Heart right ventricle (tissue), 16 donors: ENCODE measurements around the gene ZNRD2. TPM values are rescaled to one million over a fixed set of nuclear protein-coding genes. Genes with fewer than 3 reads are reported as not detected.

ENCODE experiments used
- ATAC-seq, 8 donors: fragments of 200-7000 bp; cut with Tn5 transposase; one replicate each; pipeline ENCODE4 v1.9.1; 2020; ENCODE audit warnings: mild to moderate bottlenecking in 8 of 8, moderate library complexity in 8 of 8, moderate number of reproducible peaks in 1 of 8
- DNase-seq, 2 donors: peaks; one replicate each; pipeline ENCODE4 v3.0.0-alpha.2; 2020
- H3K27ac ChIP-seq, 10 donors: fragments of 200-600 bp; sonication (generic) in 2 of 10; one replicate each; pipeline versions ENCODE4 v1.5.0 to v1.8.0; 2020 to 2022; ENCODE audit warnings: mild to moderate bottlenecking in 3 of 10
- H3K27me3 ChIP-seq, 7 donors: fragments of 200-600 bp; one replicate each; pipeline ENCODE4 v1.8.0; 2021 to 2022; ENCODE audit warnings: mild to moderate bottlenecking in 2 of 7
- H3K36me3 ChIP-seq, 9 donors: fragments of 200-600 bp; sonication (generic) in 1 of 9; one replicate each; pipeline versions ENCODE4 v1.5.0 to v1.8.0; 2020 to 2022; ENCODE audit warnings: mild to moderate bottlenecking in 2 of 9
- H3K4me1 ChIP-seq, 9 donors: fragments of 200-600 bp; sonication (generic) in 1 of 9; one replicate each; pipeline versions ENCODE4 v1.5.0 to v1.8.0; 2020 to 2022; ENCODE audit warnings: mild to moderate bottlenecking in 4 of 9
- H3K4me3 ChIP-seq, 10 donors: fragments of 200-600 bp; sonication (generic) in 2 of 10; one replicate each; pipeline versions ENCODE4 v1.5.0 to v1.8.0; 2020 to 2022; ENCODE audit warnings: mild to moderate bottlenecking in 7 of 10, moderate library complexity in 2 of 10
- H3K9me3 ChIP-seq, 11 donors: fragments of 200-600 bp in 10 of 11; sonication (generic) in 2 of 11; one replicate each; pipeline versions ENCODE4 v1.5.0 to v1.8.0; 2013 to 2022; ENCODE audit warnings: mild to moderate bottlenecking in 2 of 11, control low read depth in 1 of 11, moderate library complexity in 1 of 11
- CTCF ChIP-seq, 9 donors: fragments of 200-600 bp; sonication (generic) in 2 of 9; IDR thresholded peaks; one replicate each; pipeline versions ENCODE4 v1.5.0 to v1.8.0; 2021 to 2022; ENCODE audit warnings: antibody characterized with exemption in 9 of 9, mild to moderate bottlenecking in 5 of 9, moderate library complexity in 1 of 9
- WGBS, 2 donors: extraction: QIAGEN DNeasy Blood & Tissue Kit; methylation state at CpG; one replicate each; pipeline ENCODE4 v1.1.7; 2013; ENCODE audit warnings: inconsistent platforms in 1 of 2; 5-methylcytosine and 5-hydroxymethylcytosine counted together
- intact Hi-C, 10 donors: fragments of 100-400 bp; cut with DNase I; formaldehyde crosslinking; loops; one replicate each; pipeline versions ENCODE4 v1.11.1 to v1.14.2; 2022
- polyA plus RNA-seq, 2 donors: library from polyadenylated mRNA; stranded (reverse); fragments of 200-250 nt; gene quantifications; one replicate each; pipeline ENCODE4 v1.2.3, GENCODE V29; 2013
- total RNA-seq, 10 donors: library from RNA; stranded (reverse); fragmentation: NEBNext Ultra II Directional in 3 of 10; extraction: Animal tissue kit (Norgen Biotek cat#: 25700) in 3 of 10; gene quantifications; one replicate each; pipeline versions ENCODE4 v1.2.1 to v1.2.4, GENCODE V29; 2021 to 2023
- donor health status: Arrhythmogenic right ventricular cardiomyopathy.
- donor health status: ischemic (EF 13 %, LVEDD 7.1; RV severe dilation, severe dysfunction).
- donor health status: healthy with polysubstance abuse.
- donor health status: DM: no; HTN: yes; CAD: no.
- donor health status: DM: no; HTN: no; CAD: no.
- donor health status: ischemic (EF 25% LVEDD 6.9; RV normal size, moderate dysfunction).
- donor health status: ischemic (EF 25% LVEDD 5.7; RV mildly dilated, moderate dysfunction).
- donor health status: healthy.
- donor health status: DM: yes; HTN: yes; CAD: no.
- donor health status: Ischemic cardiomyopathy.
- donor health status: ischemic (EF 35%, LVEDD 5.7; RV mildly dilated, moderate dysfunction).
- donor health status: nonischemic (EF 11% LVEDD 7.7; RV severe dilation, severe dysfunction).
- donor health status: DM: yes; HTN: yes; CAD: no.
- donor health status: PGD.
- donor health status: ischemic (EF 29% LVEDD 5.4; RV normal size, mild dysfunction).
- donor health status: nonischemic (EF 23%, LVEDD 6.1; RV moderate dilation, normal function).

The ZNRD2 gene
- total and polyA plus RNA-seq, 12 donors: 23.7 to 92.0 (median 27.7) TPM

GRCh38 chr11:65616575-65617001 is 46.3 kb downstream of the ZNRD2 start:
- H3K4me3 ChIP-seq: peak overlapping the region; percentile 87 to 99 (median 96)
- intact Hi-C loops: no loop called here
- WGBS, 2 donors: 58 to 64% methylated on average over 10 of the region's 10 CpGs

GRCh38 chr11:65617136-65617850 is 47.0 kb downstream of the ZNRD2 start:
- WGBS, 2 donors: 90% methylated on average over 17 of the region's 17 CpGs
- DNase-seq (no peak), ATAC-seq (no peak)
- intact Hi-C loops: no loop called here
- Histone ChIP-seq H3K4me3 (peak overlapping the region in 5 of 10 donors; percentile 87 to 99 (median 97)), H3K27ac (no peak overlapping the region), H3K36me3 (peaks cover 10 to 61% (median 37%) of the 10 kb centered on the region in 9 donors), H3K27me3 (no peaks in the 10 kb centered on the region), H3K4me1 (peaks cover 21 to 36% (median 26%) of the 10 kb centered on the region in 9 donors), H3K9me3 (no peaks in the 10 kb centered on the region)
- no peak for TF ChIP-seq CTCF (IDR thresholded peaks at IDR 0.05)

More at GRCh38 chr11:65616575-65617001, 46.3 kb downstream of the ZNRD2 start:
- TF ChIP-seq CTCF (IDR thresholded peaks at IDR 0.05): no peak
- Histone ChIP-seq H3K27ac (peak overlapping the region in 9 of 10 donors; percentile 89 to 100 (median 98)), H3K9me3 (no peaks in the 10 kb centered on the region), H3K4me1 (peaks cover 24 to 43% (median 31%) of the 10 kb centered on the region in 9 donors), H3K27me3 (no peaks in the 10 kb centered on the region), H3K36me3 (peaks cover 10 to 60% (median 33%) of the 10 kb centered on the region in 9 donors)
- ATAC-seq (no peak), DNase-seq (no peak)

- Histone ChIP-seq H3K4me3 (no peak overlapping the region), H3K9me3 (no peaks in the 10 kb centered on the region), H3K27me3 (no peaks in the 10 kb centered on the region), H3K4me1 (peaks cover 14 to 28% (median 17%) of the 10 kb centered on the region in 9 donors), H3K27ac (no peak overlapping the region), H3K36me3 (peaks cover 10 to 63% (median 42%) of the 10 kb centered on the region in 9 donors)
- no peak for TF ChIP-seq CTCF (IDR thresholded peaks at IDR 0.05)
- intact Hi-C loops: no loop called here
- no peak for ATAC-seq
- no peak for DNase-seq
- WGBS, 2 donors: 92 to 95% methylated on average over 33 of the region's 33 CpGs
Measured at GRCh38 chr11:65617990-65618751, 47.9 kb downstream of the ZNRD2 start.

- Histone ChIP-seq H3K27me3 (no peaks in the 10 kb centered on the region), H3K4me3 (no peak overlapping the region), H3K27ac (no peak overlapping the region), H3K9me3 (no peaks in the 10 kb centered on the region), H3K36me3 (peaks cover 10 to 69% (median 48%) of the 10 kb centered on the region in 9 donors), H3K4me1 (peaks cover 11 to 22% (median 15%) of the 10 kb centered on the region in 9 donors)
- no peak for TF ChIP-seq CTCF (IDR thresholded peaks at IDR 0.05)
- no peak for DNase-seq
- 91 to 92% methylated on average over 14 of the region's 14 CpGs for WGBS, 2 donors
- ATAC-seq: no peak
- intact Hi-C loops: no loop called here
Measured at GRCh38 chr11:65618763-65619162, 48.5 kb downstream of the ZNRD2 start.
